Measurements from ENCODE around the gene SNRNP48. TPM values are rescaled to one million over a fixed set of nuclear protein-coding genes. Genes with fewer than 3 reads are reported as not detected.

Gene SNRNP48
- polyA plus RNA-seq, 1 donor (not counting 4 experiments of a cell fraction or from before 2014, with no cell fraction given) = 12.2 TPM

DNA sequence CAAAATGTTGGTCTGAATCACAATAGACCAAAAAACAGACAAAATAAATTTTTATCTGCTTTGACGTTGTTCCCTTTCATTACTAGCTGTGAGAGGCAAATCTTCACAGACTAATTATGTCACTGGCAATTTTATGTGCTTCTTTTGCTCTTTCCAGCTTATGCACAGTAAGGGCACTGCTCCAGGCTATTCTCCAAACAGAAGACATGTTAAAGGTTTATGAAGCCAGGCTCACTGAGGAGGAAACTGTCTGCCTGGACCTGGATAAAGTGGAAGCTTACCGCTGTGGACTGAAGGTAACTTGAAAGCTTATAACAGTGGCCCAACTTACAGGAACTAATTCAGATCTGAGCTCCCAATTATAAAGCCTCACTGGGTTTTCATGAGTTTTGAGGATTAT is 15.5 kb upstream of the SNRNP48 start:
- dilution Hi-C loops (cut with MboI; ENCODE audit: extremely low pct_ligation_motif_present, low sequenced_read_pairs) = no loop called here
- H3K36me3 ChIP-seq (ENCODE audit: control insufficient read depth in 2 of 2, extremely low read depth in 1 of 2, insufficient read depth in 2 of 2, low read length in 2 of 2) = peaks cover 51 to 62% of the 10 kb centered on the region in 2 experiments
- FAIRE-seq = no peak
- H2AFZ ChIP-seq (ENCODE audit: control insufficient read depth, low read length) = no peak overlapping the region
- H3K9ac ChIP-seq (ENCODE audit: control insufficient read depth, extremely low read depth, insufficient read depth, low read length) = no peak overlapping the region
- H3K27ac ChIP-seq (ENCODE audit: control insufficient read depth, insufficient read depth, low read length) = no peak overlapping the region
- H4K20me1 ChIP-seq (ENCODE audit: control insufficient read depth, extremely low read depth, insufficient read depth, low read length) = no peaks in the 10 kb centered on the region
- H3K27me3 ChIP-seq (ENCODE audit: control insufficient read depth, extremely low read depth, insufficient read depth, low read length) = no peaks in the 10 kb centered on the region
- no peaks in the 10 kb centered on the region for H3K4me1 ChIP-seq (ENCODE audit: control insufficient read depth, extremely low read depth, insufficient read depth, low read length)
- H3K9me1 ChIP-seq (ENCODE audit: control insufficient read depth, extremely low read depth, insufficient read depth, low read length) = no peaks in the 10 kb centered on the region
- H3K9me3 ChIP-seq (ENCODE audit: control insufficient read depth, low read depth, low read length) = no peaks in the 10 kb centered on the region
- no peak for TF ChIP-seq CTCF (optimal IDR thresholded peaks at IDR 0.05 in 1 of 3, IDR thresholded peaks at IDR 0.05 in 1 of 3, conservative IDR thresholded peaks at IDR 0.05 in 1 of 3; ENCODE audit: extremely low read depth in 1 of 3, insufficient read depth in 2 of 3, low read length in 3 of 3)
- no peak for TF ChIP-seq EZH2 (IDR thresholded peaks at IDR 0.05; ENCODE audit: low read length)
- H3K79me2 ChIP-seq (ENCODE audit: control insufficient read depth, insufficient read depth, low read length) = peaks cover 10% of the 10 kb centered on the region
- no peak overlapping the region for H3K4me2 ChIP-seq (ENCODE audit: control insufficient read depth, extremely low read depth, insufficient read depth, low read depth, low read length)
- H3K4me3 ChIP-seq (ENCODE audit: control insufficient read depth in 2 of 3, extremely low read depth in 1 of 3, insufficient read depth in 2 of 3, low read depth in 1 of 3, low read length in 3 of 3) = no peak overlapping the region
- DNase-seq (ENCODE audit: low read depth, low spot score) = no peak

- no peak overlapping the region for H2AFZ ChIP-seq (ENCODE audit: control insufficient read depth, low read length)
- dilution Hi-C loops (cut with MboI; ENCODE audit: extremely low pct_ligation_motif_present, low sequenced_read_pairs) = loop anchor here (25.0 kb wide), 1 partner anchor 166 kb away; no protein-coding TSS in a partner anchor
- H3K4me3 ChIP-seq (ENCODE audit: control insufficient read depth in 2 of 3, extremely low read depth in 1 of 3, insufficient read depth in 2 of 3, low read depth in 1 of 3, low read length in 3 of 3) = no peak overlapping the region
- TF ChIP-seq CTCF (optimal IDR thresholded peaks at IDR 0.05 in 1 of 3, IDR thresholded peaks at IDR 0.05 in 1 of 3, conservative IDR thresholded peaks at IDR 0.05 in 1 of 3; ENCODE audit: extremely low read depth in 1 of 3, insufficient read depth in 2 of 3, low read length in 3 of 3) (no peak), EZH2 (IDR thresholded peaks at IDR 0.05; ENCODE audit: low read length) (no peak)
- H3K27ac ChIP-seq (ENCODE audit: control insufficient read depth, insufficient read depth, low read length) = no peak overlapping the region
- no peaks in the 10 kb centered on the region for H3K9me1 ChIP-seq (ENCODE audit: control insufficient read depth, extremely low read depth, insufficient read depth, low read length)
- no peak for FAIRE-seq
- H3K9me3 ChIP-seq (ENCODE audit: control insufficient read depth, low read depth, low read length) = no peaks in the 10 kb centered on the region
- H3K36me3 ChIP-seq (ENCODE audit: control insufficient read depth in 2 of 2, extremely low read depth in 1 of 2, insufficient read depth in 2 of 2, low read length in 2 of 2) = peaks cover 67% of the 10 kb centered on the region in 2 experiments
- no peaks in the 10 kb centered on the region for H3K27me3 ChIP-seq (ENCODE audit: control insufficient read depth, extremely low read depth, insufficient read depth, low read length)
- DNase-seq (ENCODE audit: low read depth, low spot score) = no peak
- no peak overlapping the region for H3K4me2 ChIP-seq (ENCODE audit: control insufficient read depth, extremely low read depth, insufficient read depth, low read depth, low read length)
- H3K9ac ChIP-seq (ENCODE audit: control insufficient read depth, extremely low read depth, insufficient read depth, low read length) = no peak overlapping the region
- H3K4me1 ChIP-seq (ENCODE audit: control insufficient read depth, extremely low read depth, insufficient read depth, low read length) = no peaks in the 10 kb centered on the region
- peaks cover 9% of the 10 kb centered on the region for H3K79me2 ChIP-seq (ENCODE audit: control insufficient read depth, insufficient read depth, low read length)
- H4K20me1 ChIP-seq (ENCODE audit: control insufficient read depth, extremely low read depth, insufficient read depth, low read length) = peaks cover 6% of the 10 kb centered on the region
These were observed 11.5 kb upstream of the SNRNP48 start for GRCh38 chr6:7578516-7578915.
